HG02973 (cell line): ENCODE results near the gene MGAT4B.
"Not testable (repeated sequence)": the region's sequence is repeated elsewhere in the genome, so short reads cannot be mapped to it uniquely, and the experiment has no call there.

Source experiments
- ATAC-seq: cut with Tn5 transposase; IDR thresholded peaks from one replicate; pipeline ENCODE4 v1.9.1; 2021; ENCODE audit warnings: moderate library complexity; ENCODE audit not compliant: unreplicated experiment

MGAT4B gene

DNA sequence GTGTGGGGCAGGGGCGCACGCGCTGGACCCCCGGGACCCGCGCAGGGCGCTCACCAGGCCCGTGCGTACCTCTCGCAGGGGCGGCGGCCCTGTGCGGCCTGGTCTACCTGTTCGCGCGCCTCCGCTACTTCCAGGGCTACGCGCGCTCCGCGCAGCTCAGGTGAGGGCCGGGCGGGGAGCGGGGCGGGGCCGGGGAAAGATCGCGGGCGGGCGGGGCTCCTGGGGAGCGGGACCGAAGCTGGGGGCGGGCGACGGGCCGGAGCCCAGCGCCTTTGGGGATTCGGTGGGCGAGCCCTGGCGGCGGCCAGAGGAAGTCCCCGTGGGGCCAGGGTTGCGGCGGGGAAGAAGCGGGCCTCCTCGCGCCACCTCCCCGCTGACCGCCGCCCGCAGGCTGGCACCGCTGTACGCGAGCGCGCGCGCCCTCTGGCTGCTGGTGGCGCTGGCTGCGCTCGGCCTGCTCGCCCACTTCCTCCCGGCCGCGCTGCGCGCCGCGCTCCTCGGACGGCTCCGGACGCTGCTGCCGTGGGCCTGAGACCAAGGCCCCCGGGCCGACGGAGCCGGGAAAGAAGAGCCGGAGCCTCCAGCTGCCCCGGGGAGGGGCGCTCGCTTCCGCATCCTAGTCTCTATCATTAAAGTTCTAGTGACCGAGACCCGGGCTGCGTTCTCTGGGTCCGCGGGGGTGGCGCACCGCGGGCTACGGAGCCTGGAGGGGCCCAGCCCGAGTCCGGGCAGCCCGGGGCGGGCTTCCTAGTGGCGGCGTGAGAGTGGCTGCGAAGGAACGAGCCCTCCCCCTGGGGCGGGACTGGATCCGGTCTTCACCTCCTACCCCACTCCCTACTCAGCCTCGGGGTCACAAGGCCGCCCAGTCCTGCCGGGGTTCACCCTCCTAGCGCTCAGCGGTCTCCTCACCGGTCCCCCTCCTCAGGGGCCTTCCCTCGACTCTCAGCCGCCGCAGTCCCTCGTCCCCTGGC lies 10.5 kb downstream of the MGAT4B start:
- peak; percentile 56 for ATAC-seq

DNA sequence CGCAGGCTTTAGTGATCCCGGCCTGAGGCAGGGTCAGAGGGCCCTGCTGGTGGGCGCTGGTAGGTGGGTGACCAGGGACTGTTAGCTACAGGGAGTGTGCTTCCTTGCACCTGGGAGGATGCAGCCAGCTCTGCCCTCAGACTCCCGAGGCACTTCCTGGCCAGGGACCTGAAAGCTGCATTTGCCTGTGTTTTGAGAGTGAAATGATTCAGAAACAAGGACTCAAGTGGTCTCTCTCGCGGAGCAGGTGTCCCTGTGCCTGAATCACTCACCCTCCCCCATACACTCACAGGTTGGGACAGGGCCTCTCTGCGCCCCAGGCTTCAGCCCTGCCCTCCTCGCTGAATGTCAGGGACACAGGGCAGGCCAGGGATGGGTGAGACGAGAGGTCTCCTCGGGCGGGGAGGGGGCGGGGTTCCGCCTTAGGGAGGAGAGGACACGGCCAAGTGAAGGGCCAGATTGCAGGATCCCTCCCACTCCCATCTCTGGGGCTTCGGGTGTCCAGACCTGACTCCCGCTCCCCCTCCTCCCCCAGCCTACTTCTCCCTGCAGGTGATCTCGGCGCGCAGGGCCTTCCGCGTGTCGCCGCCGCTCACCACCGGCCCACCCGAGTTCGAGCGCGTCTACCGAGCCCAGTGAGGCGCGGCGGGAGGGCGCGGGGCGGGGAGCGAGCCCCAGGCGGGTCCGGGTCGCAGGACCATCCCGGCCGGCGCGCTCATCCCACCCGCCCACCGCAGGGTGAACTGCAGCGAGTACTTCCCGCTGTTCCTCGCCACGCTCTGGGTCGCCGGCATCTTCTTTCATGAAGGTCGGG lies 11.4 kb downstream of the MGAT4B start:
- ATAC-seq, result peak; percentile 6

DNA sequence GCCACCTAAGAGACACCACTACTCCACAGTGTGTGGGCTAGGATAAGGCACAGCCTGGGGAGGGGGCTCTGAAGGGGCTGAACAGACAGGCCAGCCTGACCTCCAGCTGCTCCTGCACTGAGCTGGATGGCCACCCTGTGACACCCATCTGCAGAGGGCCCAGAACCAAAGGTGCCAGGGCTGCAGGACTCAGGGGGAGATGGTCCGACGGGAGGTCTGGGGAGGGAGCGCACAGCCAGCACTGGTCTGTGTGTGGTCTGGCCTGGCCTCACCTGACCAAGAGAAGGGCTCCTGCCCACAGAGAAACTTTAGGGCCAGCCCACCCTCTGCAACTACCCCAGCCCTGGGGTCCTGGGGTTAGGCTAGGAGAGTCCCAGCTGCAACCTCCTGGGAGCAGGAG lies 12.1 kb downstream of the MGAT4B start:
- no peak for ATAC-seq

DNA sequence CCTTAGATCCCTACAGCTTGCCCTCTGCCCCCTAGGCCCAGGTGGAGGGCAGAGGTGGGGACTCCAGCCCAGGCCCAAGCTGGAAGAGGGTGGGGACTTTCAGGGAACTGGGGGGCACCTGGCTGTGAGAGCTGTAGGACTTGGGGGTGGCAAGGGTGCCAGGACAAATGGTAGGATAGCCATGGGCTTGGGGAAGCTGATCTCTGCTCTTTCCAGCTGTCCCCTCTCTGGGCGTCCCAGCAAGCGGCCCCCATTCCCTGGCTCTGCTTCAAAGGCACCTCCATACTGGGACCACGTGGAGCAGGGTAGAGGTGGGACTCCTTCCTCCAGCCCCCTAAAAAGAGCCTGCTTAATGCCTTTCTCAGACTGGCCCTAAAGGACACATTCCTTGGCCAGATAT lies 12.5 kb downstream of the MGAT4B start:
- ATAC-seq, result no peak

DNA sequence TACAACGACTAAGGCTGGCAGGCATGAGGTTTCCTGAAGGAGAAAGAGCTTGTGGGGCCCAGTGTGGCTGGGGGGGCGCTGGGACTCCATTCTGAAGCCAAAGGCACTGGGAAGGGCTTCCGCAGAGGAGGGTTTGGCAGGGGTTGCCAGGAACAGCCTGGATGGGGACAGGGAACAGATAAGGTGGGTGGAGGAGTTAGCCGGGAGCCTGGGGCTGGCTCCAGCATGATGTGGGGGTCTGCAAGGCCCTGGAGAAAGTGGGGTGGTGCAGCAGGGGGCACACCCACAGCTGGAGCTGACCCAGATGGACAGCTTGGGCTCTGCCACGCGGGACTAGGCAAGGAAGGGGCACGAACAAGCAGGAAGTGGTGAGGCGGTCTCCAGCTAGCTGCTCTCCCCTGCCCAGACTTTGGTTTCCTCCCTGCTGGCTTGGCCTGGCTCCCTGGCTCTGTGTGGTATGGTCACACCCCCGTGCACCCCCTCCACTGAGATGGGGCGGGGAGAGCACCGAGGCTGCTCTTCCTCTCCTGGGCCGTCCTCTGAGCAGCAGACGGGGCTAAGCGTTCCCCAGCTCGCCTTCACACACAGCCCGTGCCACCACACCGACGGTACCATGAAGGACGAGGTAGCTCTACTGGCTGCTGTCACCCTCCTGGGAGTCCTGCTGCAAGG lies 13.1 kb downstream of the MGAT4B start, which contains the start of gene LTC4S:
Gene LTC4S (plus strand): TSS at position 519 of the 672 bp plus-strand sequence. CDS start 95 bp downstream, at position 614.
- no peak for ATAC-seq

DNA sequence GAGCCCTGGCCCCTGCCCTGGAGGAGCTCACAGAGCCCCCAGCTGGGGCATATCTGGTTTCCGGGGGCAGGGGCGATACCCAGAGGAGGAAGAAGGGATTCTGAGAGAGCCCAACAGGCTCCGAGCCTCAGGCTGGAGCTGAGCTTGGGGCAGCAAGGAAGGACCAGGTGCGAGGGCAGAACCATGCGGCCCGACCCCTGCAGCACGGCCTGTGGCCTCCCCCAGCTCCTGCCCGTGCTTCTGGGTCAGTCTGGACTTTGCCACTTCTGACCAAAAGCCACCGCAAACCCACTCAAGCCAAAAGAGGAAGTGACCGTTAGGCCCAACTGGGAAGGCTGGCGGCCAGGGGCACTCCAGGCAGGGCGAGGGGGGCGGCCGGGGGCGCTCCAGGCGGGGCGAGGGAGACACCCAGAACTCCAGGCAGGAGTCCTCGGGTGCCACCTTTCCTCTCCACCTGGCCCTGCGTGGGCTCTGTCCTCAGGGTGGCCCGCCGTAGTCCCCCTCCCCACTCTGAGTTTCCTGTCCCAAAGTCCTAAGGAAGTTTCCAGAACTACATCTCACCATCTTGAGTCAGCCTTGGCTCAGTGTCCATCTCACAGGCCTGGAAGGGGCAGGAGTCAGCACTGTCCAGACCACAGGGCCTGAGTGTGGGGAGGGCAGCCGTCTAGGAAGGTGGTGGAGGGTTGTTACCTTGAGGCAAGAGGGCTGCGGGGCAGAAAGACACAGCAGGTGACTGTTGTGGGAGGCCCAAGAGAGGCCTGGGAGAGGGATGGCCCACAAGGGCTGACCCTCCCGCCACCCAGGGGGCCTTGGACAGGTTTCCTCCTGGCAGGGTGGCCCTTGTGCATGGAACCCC lies 13.8 kb downstream of the MGAT4B start:
- ATAC-seq, result no peak

DNA sequence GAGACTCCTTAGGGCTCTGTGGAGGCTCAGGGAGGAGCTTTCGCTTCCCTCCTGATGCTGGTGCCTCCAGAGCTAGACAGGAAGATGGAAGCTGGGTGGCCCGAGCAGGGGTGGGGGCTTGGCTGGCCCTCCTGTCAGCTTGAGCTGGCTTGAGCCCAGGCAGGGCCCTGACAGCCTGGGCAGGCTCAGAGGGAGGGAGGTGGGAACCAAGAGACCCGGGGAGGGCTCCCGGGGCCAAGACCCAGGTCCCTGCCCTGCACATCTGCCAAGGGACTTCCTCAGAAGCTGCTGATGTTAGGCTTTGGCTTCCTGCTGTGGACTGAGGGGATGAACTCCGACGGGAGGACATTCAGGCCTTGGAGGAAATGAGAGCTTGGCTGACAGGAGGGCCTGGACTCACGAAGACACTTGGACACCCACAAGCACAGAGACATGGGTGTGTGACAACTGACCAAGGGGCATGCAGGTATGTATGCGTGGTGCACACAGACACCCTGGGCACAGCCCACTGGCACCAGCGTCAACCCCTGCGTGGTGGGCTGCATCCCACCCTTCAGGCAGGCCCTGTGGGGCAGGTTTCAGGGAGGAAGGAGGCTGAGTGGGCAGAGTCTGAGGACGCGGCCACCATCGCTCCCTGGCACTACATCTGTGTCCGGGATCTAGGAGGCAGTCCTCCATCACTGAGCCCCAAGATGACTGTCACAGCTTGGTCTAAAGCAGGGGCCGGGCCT lies 14.6 kb downstream of the MGAT4B start:
- ATAC-seq, result no peak

DNA sequence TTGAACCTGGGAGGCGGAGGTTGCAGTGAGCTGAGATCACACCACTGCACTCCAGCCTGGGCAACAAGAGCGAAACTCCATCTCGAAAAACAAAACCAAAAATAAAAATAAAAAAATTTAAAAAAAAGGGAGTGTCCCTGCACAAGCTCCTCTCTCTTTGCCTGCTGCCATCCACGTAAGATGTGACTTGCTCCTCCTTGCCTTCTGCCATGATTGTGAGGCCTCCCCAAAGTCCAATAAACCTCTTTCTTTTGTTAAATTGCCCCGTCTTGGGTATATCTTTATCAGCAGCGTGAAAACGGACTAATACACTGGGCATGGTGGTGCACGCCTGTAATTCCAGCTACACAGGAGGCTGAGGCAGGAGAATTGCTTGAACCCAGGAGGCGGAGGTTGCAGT lies 17.4 kb downstream of the MGAT4B start:
- not testable (repeated sequence) for ATAC-seq

DNA sequence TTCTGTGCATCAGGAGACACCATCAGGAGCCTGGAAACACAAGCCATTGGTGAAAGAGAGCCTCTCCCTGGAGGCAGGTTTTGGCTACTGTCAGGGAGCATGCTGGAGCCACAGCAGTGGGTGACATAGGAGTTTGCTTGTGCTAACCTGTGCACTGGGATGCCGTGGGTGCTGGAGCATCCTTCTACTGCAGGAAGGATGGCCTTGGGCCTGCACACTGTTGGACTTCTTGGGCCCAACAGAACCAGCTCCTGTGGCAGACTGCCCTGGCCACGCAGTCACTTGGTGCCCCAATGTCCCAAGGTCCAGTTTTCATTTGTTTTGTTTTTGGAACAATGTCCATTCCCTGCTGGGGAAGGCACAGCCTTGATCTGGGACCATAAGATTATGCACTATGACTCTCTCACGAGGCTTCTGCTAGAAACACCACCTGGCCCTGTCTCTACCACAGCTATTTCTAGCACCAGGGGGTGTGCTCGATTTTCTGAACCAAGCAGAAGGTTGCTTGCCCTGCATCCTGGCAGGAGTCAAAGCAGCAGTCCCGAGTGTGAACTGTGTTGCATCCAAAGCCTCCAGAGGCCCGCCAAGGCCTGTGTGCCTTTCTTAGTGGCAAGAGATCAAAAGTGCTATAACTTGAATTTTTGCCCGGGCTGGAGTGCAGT lies 18.3 kb downstream of the MGAT4B start:
- ATAC-seq, result no peak

DNA sequence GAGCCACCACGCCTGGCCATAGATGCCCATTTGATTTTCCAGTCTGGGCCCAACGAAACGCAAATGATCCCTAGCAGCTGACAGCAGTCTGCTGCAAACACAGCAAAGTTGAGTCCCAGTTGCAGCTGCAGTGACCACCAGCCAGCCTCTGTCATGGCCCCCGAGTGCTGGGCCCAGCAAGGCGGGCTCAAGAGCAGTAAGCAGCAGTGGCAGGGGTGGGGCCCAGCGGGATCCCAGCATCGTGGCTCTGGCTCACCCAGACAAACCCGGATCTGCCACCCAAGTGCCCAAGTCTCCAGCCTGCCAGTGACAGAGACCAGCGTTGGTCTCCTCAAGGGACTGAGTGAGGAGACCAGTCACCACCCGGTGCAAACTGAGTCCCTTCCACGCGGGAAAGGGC lies 19.8 kb downstream of the MGAT4B start:
- no peak for ATAC-seq

DNA sequence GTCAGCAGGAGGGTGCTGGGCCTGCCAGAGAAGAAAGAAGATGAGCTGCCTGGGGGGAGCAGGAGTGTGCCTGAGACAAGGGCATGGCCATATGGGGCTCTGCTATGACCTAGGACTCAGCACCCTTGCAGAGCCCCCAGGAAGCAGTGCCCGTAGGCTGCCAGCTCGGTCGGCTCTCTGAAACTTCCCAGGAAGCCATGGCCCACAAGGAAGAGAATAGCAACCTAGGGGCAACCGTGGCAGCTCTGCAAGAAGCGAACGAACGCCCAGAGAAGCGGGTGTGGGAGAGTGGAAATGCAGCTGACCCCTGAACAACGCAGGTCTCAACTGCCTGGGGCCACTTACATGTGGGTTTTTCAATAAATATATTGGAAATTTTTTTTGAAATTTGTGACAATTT lies 23.5 kb downstream of the MGAT4B start:
- no peak for ATAC-seq

DNA sequence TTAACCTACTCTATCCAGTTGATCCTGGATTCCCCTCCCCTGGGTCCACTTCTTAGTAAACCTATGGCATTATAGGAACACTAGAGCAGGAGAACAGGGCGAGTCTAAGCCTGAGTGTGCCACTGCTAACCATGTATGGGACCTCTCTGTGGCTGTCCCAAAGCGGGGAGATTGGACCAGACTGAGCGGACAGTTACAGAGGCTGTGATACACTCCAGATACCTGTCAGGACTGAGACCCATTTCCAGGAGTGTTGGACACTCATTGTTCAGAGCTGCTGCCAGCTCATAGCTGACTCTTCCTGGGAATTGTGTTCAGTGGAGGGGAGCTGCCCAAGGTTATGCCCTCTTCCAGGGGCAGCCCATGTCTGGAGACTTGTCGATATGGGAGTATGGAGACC lies 24.8 kb downstream of the MGAT4B start:
- no peak for ATAC-seq

DNA sequence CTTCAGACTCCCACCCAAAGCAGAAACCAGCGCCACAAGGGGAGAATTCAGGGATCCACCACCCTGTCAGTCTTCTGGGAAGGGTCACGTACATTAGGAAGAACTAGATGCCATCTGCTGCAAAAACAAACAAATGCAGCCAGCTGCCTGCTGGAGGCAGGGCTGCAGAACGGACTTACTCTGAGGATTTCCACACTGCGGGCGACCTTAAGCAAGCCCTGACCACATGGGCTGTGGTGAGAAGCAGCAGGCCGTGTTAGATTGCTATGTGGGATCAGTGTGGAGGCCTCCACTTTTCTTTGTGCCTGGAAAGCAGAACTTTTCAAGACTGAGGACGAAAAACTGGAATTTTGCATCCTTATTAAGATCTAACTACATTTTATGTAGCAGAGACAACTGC lies 26.3 kb downstream of the MGAT4B start:
- no peak for ATAC-seq

DNA sequence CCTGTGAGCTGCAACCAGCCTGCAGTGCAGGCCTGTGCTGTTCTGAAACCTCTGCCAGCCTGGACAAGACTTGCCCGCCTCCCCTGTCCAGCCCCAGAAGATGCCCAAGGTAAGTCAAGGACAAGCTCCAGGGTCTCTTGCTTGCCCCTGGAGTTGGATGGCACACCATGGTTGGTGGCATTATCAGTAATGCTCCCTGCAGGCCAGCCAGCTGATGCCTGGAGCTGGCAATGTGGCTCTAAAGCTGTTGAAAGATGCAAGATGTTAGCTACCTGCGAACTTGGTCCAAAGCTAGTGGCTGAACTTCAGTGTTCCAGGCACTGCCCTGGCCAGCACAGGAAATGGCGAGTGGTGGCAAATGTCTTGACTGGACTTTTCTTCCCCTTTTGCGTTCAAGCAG lies 26.8 kb downstream of the MGAT4B start:
- no peak for ATAC-seq

DNA sequence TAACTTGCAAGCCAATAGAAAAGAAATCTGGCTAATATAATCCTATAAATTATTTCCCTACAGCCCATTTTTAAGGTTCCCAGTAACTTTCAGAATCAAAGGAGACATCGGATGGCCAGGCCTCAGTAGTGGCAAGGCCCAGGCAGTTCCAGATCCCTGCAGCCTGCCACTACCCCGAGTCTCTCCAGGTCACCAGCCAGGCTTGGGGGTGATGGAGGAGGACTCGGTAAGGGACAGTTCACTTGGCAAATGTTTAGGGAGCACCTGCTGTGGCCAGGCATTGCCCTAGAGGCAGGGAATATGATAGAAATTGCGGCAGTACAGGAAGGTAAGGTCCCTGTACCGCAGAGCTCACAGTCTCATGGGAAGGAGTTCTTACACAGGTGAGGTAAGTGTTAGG lies 28.1 kb downstream of the MGAT4B start:
- no peak for ATAC-seq

DNA sequence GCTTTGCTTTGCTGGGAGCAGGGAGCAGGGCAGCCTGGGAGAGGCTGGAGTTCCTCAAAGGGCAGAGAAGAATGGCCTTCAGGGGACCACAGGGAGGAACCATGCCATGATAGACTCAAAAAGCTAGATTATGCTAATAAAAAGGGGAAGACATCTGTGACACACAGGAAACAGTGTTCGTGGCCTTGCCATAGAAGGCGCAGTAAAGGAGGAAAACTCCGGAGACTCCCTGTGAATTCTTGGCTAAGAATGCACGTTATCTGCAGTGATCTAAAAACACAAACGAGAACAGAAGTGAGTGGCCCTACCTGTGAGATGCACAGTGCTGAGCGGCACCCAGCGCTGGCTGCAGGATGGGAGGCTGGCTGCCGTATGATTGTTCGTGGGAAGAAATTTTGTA lies 28.8 kb downstream of the MGAT4B start:
- ATAC-seq, result no peak

DNA sequence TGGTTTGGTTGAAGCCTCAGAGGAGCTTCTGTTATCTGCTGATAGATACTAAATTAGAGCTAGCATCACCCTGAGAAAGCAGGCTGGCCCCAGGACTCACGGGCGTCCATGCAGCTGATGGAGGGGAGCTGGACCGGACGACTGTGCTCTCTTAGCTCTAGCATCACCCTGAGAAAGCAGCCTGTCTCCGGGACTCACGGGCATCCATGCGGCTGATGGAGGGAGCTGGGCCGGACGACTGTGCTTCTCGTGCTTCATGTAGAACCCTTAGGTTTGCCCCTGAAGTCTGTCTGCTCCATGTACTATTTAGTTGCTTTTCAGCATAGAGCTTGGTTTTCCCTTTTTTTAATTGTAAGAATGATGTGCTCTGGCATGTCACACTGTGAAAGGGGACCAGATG lies 29.2 kb downstream of the MGAT4B start:
- ATAC-seq, result no peak

DNA sequence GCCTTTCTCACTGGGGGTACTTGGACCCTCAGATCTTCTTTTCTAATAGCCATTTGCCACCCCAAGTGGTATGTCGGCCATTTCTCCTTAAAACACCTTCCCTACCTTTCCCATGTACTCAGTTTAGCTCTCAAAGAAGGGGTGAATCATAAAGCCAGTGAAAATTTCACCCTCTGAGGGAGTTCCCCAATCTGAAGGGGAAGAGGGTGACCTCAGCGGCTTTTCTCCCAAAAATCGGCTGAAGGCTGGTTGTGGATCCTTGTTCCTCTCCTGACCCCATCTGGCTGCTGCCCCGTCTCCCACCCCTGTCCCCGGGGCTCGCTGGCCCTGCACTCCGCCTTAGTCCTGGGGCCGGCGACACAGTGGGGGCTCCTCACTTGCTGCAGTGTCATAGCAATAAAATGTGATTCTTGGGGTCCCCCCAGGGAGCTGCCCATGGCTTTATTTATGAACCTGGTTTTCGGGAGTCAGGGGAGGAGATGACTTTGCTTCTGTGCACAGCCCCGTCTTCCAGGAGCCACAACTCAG lies 30.2 kb downstream of the MGAT4B start:
- no peak for ATAC-seq

DNA sequence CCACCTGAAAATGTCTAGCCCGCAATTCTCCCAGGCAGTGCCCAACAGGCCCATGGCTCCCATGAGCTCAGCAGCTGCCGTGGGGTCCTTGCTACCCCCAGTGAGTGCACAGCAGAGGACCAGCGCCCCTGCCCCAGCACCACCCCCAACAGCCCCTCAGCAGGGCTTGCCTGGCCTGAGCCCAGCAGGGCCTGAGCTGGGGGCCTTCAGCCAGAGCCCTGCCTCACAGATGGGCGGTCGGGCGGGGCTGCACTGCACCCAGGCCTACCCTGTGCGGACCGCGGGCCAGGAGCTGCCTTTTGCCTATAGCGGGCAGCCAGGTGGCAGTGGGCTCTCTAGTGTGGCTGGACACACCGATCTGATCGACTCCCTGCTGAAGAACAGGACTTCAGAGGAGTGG lies 32.2 kb downstream of the MGAT4B start:
- no peak for ATAC-seq
